ENCODE measurements around the gene MEIS1.

GRCh38 chr2:66496670-66497420 is 61.9 kb downstream of the MEIS1 start:
- TF ChIP-seq POLR2AphosphoS5 (IDR thresholded peaks at IDR 0.05): no peak
- TF ChIP-seq CTCF (IDR thresholded peaks at IDR 0.05): no peak
- TF ChIP-seq EP300 (IDR thresholded peaks at IDR 0.05; ENCODE audit: low read depth): no peak

All from transverse colon (tissue), 4 donors.